ENCODE data around the gene TMPRSS13. TPM values are rescaled to one million over a fixed set of nuclear protein-coding genes. Genes with fewer than 3 reads are reported as not detected.

The TMPRSS13 gene
- total RNA-seq, 1 donor from 2014 or later, result 29.9 TPM

DNA sequence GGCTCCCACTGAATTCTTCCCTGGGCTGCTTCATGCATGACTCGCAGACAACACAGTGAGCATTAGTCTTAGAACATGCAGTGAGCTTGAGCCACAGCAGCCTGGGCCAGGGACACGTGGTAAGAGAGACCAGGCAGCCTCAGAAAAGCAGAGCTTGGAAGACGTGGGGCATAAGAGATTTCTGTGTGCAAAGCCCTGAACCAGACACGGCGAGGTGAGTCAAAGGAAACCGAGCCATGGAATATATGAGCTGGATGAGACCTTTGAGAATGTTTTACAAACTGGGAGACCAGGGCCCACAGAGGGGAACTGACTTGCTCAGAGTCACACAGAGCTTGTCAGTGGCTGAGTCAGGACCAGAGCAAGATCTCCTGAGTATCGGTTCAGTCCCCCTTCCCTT, 44.2 kb downstream of the TMPRSS13 start:
- no peak for ATAC-seq

DNA sequence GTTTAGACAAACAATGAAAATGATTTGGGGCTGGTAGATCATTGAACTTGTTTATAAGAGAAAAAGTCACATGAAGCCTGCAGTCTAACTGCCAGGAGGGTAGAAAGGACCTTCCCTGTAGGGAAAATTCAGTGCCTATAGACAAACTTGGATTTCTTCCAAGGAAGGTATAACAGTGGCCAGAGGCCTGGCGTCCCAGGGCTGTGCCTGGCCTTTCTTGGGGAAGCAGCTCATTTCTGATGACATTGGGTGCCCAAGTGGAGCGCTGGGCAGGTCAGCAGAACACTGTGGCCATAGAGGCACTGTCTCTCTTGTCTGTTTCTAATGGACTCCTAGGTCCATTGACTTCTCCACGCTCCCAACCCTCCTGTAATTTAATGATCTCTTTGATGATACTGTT, 46.1 kb downstream of the TMPRSS13 start:
- ATAC-seq, result no peak

DNA sequence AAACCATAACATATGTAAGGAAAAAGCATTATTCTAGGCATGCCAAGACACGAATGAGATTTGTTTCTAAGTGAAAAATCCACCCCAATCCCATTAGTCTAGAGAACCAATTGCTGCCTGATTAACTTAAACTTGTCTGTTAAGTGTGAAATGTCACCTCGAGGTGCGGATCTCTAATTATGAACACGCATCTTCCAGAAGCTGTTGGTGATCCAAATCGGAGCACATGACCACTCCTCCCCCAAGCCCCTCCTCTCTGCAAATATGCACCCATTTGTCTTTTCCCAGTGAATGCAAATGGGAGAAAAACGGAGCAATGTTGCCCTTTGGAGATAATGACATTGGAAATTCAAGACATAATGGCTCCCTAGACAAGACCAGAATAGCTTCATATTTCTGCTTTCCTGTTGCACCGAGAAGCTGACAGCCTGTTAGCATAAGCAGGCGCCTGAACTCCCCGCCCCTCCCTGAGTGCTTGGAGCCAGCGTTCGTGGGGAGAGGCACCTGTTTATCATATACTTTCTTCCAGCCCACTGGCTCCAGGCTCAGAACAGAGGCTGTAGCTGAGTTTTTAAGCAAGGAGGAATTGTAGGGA, 46.8 kb downstream of the TMPRSS13 start:
- ATAC-seq, result no peak

DNA sequence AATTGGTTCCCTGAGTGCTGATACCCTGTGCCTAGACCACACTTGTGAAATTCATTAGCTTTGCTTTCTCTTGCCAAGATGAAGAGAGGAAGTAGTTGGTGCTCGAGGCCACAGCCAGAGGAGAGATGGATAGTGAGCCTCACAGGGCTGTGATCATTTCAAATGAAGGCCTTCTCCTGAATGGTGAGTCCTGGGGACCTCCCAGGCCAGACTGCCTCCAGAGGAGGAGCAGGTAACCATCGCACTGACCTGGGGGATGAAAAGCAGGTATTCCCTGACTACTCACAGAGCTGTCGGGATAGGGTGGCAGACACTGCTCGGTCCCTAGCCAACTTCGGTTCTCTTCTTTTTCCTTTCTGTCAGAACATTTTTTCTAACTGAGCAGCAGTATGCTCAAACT, 48.0 kb downstream of the TMPRSS13 start:
- ATAC-seq, result no peak

DNA sequence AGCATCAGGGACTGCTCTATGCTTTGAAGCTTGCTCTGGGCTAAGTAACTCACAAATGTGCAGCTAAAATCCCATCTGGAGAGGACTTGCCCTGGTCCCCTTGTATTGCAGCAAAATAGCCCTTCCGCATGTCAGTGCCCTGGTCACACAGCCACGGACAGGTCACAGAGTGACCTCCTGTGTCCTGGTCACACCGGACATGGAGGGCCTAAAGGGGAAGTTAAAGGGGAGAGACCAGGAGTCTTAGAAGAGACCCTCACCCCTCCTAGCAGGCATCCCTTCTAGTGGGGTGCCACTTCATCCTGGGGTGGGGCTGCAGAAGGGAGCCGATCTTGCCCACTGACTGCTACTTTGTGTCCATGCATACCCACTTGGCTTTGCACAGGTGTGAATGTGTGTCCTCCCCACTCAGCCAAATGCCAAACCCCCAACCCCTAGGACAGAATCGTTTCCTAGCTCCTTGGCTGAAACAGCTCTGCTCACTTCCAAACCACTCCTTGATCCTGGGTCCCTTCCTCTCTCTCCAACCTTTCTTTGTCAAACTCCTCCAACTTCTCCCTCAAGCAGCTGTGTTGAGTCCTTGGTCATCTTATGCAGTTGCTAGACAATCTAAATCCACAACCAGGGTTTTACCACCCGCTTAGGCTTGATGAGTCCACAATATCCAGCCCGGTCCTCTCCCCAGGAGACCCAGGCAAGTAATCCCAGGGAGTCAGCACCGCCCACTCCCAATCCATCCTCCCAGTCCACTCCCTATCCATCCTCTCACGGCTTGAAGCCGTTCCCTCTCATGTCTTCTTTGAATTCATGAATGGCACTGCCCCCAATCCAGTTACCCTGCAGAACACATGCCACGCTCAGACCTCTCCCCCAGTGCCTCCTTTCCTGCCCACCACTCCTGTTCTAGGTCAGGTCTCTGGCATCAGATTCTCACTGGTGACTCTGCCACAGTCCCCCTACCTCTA, 49.4 kb downstream of the TMPRSS13 start:
- no peak for ATAC-seq

DNA sequence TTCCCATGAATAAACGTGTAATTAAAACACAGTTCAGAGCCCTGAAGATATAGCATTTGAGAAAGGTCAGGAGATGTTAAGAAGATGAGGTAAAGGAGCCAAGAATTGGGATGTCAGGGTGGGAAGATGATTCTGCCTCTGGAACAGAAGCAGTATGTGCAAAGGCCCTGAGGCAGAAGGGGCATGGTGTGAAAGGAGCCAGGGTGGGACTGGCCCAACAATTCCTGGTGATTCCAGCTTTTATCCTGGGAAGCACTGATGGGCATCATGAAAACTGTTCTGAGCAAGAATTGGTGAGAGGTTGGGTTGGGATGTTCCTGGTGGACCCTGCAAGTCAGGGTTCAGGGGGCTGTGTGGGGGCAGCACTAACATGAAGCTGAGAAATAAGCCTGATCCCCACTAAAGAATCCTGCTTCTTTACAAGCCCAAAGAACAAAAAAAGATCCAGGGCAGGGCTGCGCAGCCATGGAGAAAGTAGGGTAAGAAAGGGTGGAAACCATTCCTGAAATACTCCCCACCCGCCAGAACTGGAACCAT, 50.2 kb downstream of the TMPRSS13 start:
- no peak for ATAC-seq

DNA sequence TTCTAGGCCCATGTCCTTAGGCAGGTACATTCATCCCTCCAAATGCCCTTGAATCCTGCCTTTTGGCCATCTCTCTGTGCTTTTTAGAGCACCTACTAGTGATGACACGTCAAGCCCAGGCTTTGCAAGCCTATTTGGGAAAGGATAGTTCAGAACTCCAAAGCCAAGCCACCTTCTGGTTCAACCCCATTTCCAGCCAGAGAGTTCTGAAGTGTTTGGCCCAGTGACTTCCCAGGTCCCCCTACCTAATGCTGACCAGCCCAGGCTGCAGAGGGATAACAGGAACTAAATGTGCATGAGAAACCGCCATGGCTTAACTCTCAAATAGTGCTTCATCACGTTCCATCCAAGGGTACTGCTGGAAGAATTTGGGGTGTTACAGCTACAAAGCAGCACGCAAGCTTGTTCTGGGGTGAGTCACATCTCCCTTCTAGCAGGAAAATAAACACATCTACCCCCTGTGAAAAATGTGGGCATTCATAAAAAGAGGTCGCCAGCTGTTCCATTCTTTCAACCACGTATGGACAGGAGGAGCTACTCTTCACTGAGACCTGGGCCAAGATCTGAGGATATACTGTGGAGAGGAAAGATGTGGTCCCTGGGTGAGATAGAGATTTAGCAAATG, 50.8 kb downstream of the TMPRSS13 start:
- ATAC-seq, result no peak

DNA sequence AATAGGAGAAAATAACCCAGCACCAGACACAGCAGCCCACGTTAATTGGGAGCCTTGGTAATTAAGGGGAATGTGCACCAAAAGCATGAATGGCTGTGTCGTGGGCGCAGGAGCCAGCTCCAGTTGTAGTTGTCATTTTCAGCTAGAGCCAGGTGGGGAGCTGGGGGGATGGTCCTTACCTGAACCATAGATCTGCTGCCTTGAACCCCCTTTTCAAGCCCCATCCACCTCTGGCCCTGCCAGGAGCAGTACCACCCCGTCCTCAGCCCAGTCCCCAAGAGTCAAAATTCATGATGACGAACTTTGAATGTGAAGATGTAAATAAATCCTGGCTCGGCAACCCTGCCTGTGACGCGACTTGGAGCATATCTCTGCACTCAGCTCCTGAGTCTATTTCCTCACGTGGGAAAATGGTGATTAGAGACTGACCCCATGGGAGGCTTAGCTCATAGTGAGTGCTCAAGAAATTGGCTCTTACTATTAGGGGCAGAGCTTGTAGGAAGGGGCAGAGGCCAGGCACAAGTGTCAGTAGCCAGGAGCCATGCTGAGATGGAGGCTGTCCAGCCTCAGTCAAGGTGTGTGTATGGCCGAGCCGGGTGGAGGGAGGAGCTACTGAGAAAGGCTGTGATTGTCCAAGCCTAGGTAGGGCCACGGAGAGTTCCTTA, 52.0 kb downstream of the TMPRSS13 start:
- ATAC-seq, result no peak

DNA sequence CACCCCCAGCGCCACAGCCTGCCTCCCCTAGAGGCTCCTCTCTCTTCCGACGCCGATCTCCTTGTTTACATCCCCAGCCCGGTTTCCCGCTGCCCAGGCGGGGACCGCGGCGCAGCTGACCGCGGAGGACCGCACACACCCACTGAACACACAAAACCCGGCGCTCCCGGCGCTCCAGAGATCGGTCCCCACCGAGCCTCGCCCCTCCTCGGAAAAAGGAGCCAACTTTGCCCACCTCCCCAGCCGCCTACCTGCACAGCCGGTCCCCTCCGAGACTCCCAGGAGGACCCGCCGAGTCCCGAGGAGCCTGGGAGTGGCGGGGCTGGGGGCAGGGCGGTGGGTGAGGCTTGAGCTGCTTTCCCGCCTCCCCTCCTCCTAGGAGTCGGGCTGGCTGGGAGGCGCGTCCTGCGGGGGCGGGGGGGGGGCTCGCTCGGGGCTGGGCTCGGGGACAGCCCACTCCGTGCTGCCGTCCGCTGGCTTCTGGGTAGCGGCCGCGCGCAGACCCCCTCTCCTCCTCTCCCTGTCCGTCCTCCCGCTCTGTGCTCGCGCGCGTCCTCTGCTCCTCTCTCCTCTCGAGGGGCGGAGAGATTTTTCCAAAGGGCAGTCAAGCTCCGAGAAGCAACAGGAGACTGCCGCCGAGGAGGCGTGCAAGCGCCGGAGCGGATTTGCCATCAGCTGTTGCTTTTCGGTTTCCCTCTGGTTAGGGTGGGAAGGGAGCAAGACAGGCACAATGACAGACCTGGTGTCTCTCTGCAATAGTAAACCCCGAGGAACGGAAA, 52.7 kb downstream of the TMPRSS13 start, which contains the start of gene FXYD6:
TSS of gene FXYD6 (minus strand) at position 318 of the 779 bp plus-strand sequence. CDS start 33,882 bp downstream, outside the sequence.
- peak; percentile 32 for ATAC-seq

DNA sequence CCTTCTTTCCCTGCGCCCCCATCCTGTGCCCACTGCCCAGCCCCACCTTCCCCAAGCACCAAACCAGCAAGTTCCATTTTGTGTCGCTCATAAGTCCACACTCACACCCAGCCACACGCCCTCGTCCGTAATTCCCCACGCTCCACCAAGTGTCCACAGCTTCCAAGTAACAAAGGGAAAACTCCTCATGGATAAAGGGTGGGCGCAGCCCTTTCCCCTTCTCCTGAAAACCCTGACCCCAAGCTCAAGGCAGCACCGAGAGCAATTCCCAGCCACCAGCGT, 53.2 kb downstream of the TMPRSS13 start:
- ATAC-seq, result no peak

DNA sequence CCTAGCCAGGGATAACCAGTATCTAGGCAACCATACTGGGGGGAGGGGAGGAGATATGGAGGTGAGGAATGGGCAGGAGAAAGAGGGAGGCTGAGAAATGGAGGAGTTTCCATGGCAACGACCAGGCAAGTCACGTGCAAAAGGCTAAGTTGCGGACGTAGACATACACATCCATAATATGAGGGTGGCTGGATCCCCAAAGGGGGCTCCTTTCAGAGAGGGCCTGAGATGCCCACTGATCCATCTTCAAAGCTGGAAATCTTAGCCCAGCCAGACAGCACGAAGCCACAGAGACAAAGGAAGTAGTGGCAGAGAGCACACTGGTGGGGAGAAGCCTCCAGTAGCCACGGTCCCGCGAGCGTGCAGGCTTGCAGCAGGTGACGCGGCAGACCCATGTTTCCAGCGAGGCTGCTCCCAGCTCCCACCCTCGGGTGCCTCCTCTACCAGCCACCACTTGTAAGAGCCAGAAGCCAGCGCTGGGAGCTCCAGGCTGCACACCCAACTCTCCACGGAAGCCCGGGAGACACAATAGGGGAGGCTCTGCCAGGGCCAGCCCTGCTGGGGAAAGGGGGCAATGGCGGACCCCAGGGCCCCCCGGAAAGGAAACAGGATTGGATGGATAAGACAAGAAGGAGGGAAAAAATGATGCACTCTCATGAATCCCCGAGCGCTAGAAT, 53.7 kb downstream of the TMPRSS13 start:
- no peak for ATAC-seq

DNA sequence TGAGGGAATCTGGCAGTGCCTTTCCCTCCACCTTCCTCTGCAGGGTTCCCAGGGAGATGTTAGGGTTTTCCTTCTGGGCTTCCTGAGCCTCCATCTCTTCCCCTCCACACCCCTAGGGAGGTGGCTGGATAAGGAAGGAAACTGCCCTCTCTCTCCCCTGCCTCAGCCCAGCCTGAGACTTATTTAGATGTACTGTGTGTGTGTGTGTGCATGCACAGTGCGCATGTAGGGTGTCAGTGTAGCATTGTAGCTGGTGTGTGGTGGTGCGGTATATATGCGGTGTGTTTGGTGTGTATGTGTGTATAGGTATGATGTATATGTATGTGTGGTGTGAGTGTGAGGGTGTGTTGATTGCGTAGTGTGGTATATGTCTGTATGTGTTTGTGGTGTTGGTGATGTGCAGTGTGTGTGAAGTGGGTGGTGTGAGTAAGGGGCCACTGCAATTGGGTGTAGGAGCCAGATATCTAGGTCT, 54.3 kb downstream of the TMPRSS13 start:
- no peak for ATAC-seq

DNA sequence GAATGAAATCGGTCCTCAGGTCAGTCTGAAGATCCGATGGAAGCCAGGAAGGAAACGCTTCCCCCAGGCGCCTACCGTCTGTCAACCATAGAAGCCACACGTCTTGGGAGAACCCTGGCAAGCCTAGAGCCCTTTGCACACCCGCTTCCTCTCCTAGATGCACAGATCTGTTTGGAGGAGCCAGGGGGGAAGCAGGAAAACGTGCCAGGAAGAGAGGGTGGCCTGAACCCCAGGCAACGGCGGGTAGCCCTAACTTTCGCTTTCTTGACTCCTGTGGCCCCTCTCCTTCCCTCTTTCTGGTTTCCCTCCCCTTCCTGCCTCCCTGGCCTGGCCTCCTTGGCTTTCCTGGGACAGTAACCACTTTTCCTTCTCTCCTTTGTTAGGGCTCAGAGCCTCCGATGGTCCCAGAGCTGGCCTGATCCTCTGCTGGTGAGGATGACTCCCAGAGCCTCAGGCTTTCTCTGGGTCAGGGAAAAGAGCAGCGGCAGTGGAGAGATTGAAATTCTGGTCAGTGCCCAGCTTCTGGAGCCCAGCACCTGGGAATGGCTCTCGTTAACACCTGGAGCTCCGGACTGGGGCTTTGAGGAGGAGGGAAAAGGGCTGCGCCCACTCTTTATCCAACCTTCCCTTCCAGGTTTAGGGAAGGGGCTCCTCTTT, 54.8 kb downstream of the TMPRSS13 start:
- no peak for ATAC-seq

DNA sequence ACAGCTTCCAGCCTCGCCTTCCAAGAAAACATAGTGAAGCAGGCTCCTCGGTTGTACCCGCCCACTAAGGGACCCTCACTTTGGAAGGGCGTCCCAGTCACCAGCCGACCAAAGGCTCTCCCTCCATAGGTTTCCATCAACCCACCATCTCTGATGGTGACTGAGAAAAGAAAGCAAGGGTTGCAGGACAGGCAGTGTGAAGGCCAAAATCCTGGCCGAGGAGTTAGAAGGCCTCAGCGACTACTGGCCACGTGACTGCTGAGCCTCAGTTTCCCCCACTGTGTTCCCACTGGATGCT, 55.4 kb downstream of the TMPRSS13 start:
- ATAC-seq, result no peak

DNA sequence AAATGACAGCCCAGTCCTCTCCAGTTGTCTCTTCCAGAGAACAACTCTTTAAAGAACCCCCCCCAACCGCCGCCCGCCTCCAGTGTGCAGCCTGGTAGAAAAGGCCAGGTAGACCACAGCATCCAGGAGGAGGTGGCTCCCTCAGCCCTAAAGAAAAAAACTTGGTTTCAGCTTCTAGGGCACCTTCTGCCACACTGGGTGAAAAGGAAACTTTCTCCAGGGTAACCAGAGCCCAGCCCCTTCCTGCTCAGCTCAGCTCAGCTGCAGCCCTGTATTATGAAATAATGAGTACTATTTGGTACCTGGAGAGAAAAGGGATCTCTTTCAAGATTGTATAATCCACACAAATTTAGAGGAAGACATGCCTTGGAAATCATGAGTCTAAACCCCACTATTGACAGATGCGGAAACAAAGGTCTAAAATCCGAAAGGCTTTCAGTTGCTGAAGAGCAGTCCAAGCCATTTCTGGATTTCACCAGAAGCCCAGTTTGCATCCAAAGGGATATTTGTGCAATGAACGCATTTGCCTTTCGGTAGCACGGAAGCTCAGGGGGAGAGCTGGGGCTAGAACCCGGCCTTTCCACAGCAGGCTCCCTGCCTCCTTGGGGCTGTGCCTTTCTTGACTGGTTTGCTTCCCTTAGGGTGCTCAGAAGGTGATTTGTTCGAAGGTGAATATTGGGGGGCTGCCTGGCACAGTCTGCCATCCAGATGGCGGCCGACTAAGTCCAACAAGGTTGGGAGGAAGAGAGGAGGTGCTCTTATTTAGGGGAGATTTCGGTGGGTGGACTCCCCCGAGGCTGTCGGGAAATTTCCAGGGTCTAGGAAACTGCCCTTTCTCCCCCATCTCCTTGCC, 56.0 kb downstream of the TMPRSS13 start:
- no peak for ATAC-seq

DNA sequence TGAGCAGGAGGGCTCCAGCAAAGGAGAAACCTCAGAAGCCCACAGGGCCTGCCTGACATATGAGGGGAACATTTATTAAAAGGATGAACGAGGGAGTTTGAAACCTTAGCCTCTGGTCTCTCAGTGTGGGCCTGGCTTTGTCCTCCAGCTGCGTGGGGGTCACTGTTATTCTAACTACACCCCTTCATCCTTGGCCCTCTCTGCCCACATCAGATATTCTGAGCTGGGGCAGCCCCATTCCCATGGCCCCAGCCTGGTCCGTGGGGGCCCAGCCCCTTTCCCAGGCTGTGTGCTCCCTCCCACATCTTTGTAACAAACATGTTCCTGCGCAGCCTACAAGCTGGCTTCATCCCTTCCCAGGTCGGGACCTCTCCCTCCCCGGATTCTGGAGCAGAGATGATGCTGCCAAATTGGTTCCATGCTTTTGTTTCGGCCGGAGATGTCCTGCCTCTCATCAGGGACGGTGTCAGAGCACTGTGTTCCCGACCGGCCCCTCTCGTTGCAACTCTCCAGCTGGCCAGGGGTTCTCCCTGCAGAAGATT, 56.7 kb downstream of the TMPRSS13 start:
- ATAC-seq, result no peak

DNA sequence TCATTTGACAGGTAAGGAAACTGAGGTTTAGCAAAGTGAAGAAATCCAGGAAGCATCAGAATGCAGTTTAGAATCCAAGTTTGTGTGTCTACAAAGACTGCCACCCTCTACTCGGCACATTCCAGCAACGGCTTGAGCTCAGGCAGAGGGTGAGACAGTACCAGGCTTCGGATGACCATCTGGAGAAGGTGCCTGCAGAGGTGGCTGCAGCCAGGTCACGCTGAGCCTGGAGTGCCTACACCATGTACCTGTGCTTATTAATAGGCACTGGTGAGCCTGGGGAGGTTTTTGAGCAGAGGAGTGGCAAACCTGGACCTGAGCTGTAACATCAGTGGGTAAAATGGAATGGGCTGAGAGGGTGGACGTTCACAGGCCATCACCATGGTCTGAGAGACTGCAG, 57.4 kb downstream of the TMPRSS13 start:
- no peak for ATAC-seq

DNA sequence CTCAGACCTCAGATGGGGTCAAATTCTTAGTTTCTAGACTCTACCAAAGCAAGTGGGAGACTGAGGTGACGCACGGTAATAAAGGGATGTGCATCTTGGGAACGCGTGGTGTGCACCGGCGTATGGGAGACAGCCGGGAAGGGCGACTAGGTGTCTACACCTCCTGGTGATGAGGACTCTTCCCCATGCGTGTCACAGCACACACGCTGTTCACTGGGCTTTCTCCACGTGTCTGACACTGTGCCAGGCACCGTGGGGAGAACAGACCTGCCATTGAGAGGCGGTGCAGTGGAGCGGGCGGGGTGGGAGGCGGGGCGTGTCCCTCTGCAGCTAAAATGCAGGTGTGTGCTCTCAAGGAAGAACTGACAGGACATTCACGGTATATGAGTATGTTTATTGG, 58.0 kb downstream of the TMPRSS13 start:
- ATAC-seq, result no peak

DNA sequence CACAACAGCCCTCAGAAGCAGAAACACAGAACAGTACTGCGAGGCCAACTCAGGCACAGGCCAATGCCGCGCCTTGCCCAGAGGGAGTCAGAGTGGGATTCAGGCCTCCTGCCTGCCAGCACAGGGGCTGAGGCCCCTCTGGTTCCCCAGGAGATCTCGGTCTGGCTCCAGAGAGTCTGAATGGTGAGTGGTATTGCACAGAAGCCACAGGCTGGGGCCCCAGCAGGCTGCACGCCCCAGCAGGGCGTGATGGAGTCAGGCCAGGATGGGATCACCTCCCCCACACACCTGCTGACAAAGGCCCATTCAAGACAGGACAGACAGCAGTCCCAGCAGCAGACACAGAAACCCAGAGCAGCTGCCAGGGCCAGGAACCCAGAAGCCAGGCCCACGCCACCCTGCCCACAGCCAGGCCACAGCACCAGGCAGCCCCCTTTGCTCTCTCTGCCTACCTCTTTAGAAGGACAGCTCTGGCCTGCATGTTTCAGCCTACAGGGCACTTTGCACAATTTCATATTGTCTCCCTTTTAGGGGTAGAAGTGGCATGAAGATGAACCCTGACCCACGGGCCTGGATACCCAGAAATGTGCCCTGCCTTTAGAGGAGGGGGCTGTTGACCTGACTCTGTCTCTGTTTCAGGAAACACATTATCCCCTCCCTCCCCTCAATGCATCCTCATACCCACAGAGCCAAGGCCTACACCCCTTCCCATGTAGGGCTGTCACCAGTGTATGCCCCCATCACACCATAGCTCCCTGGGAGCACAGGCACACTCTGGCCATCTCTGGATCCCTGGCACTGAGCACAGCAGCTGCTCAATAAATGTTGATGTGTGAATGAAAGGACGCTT, 58.9 kb downstream of the TMPRSS13 start:
- ATAC-seq, result peak; percentile 43
